BE2C (cell line): Measurements from ENCODE around the gene SLX4.

Source experiments
- DNase-seq: peaks from one replicate; pipeline ENCODE4 v3.0.0-alpha.2; 2020
- H3K27me3 ChIP-seq: fragments of 250-450 bp; sonication (Bioruptor Pico); 2 replicates; pipeline ENCODE4 v1.5.1; 2020; ENCODE audit warnings: mild to moderate bottlenecking
- H3K36me3 ChIP-seq: fragments of 250-450 bp; sonication (Bioruptor Pico); 2 replicates; pipeline ENCODE4 v1.5.1; 2020; ENCODE audit warnings: mild to moderate bottlenecking
- H3K4me1 ChIP-seq: fragments of 250-450 bp; sonication (Bioruptor Pico); 2 replicates; pipeline ENCODE4 v1.5.1; 2020
- H3K4me3 ChIP-seq: 2 replicates; pipeline ENCODE4 v1.5.1; 2011; ENCODE audit warnings: low read depth, low read length
- H3K9me3 ChIP-seq: fragments of 250-450 bp; sonication (Bioruptor Pico); 2 replicates; pipeline ENCODE4 v1.5.1; 2020
- CTCF ChIP-seq: IDR thresholded peaks from 2 replicates; pipeline ENCODE4 v1.5.1; 2012; ENCODE audit warnings: mild to moderate bottlenecking, low read depth, low read length

The SLX4 gene

GRCh38 chr16:3574195-3574594 is 37.2 kb downstream of the SLX4 start:
- TF ChIP-seq CTCF = no peak
- Histone ChIP-seq H3K9me3 (no peaks in the 10 kb centered on the region), H3K36me3 (no peaks in the 10 kb centered on the region), H3K4me1 (no peaks in the 10 kb centered on the region), H3K4me3 (no peak overlapping the region), H3K27me3 (no peaks in the 10 kb centered on the region)
- DNase-seq = no peak

- Histone ChIP-seq H3K4me3 (no peak overlapping the region), H3K9me3 (no peaks in the 10 kb centered on the region), H3K4me1 (no peaks in the 10 kb centered on the region), H3K27me3 (no peaks in the 10 kb centered on the region), H3K36me3 (no peaks in the 10 kb centered on the region)
- no peak for DNase-seq
- no peak for TF ChIP-seq CTCF
These were observed 38.1 kb downstream of the SLX4 start for GRCh38 chr16:3573146-3573815.

GRCh38 chr16:3570420-3571062 is 40.9 kb downstream of the SLX4 start:
- no peak overlapping the region for H3K4me3 ChIP-seq
- DNase-seq = no peak
- no peaks in the 10 kb centered on the region for H3K27me3 ChIP-seq
- no peaks in the 10 kb centered on the region for H3K4me1 ChIP-seq
- H3K36me3 ChIP-seq = no peaks in the 10 kb centered on the region
- H3K9me3 ChIP-seq = no peaks in the 10 kb centered on the region
- no peak for TF ChIP-seq CTCF

- no peak for TF ChIP-seq CTCF
These were observed 41.6 kb downstream of the SLX4 start for GRCh38 chr16:3569851-3570250.

GRCh38 chr16:3566990-3567389 is 44.4 kb downstream of the SLX4 start:
- no peak for DNase-seq
- no peaks in the 10 kb centered on the region for H3K27me3 ChIP-seq
- no peaks in the 10 kb centered on the region for H3K4me1 ChIP-seq
- no peak overlapping the region for H3K4me3 ChIP-seq
- no peak for TF ChIP-seq CTCF
- H3K36me3 ChIP-seq = no peaks in the 10 kb centered on the region
- H3K9me3 ChIP-seq = no peaks in the 10 kb centered on the region

More at GRCh38 chr16:3569851-3570250, 41.6 kb downstream of the SLX4 start:
- H3K27me3 ChIP-seq = no peaks in the 10 kb centered on the region
- no peak for DNase-seq
- no peak overlapping the region for H3K4me3 ChIP-seq
- no peaks in the 10 kb centered on the region for H3K4me1 ChIP-seq
- no peaks in the 10 kb centered on the region for H3K36me3 ChIP-seq
- no peaks in the 10 kb centered on the region for H3K9me3 ChIP-seq

- TF ChIP-seq CTCF = no peak
- Histone ChIP-seq H3K36me3 (no peaks in the 10 kb centered on the region), H3K27me3 (no peaks in the 10 kb centered on the region), H3K4me1 (no peaks in the 10 kb centered on the region), H3K9me3 (no peaks in the 10 kb centered on the region), H3K4me3 (no peak overlapping the region)
- no peak for DNase-seq
These were observed 46.6 kb downstream of the SLX4 start for GRCh38 chr16:3564889-3565141.
